ENCODE measurements around the gene PASD1. TPM values are rescaled to one million over a fixed set of nuclear protein-coding genes. Genes with fewer than 3 reads are reported as not detected.

PASD1 gene
- total RNA-seq, 2 donors from 2014 or later, result 21.5 TPM; not detected in 1

GRCh38 chrX:151701531-151701930 is 138.1 kb downstream of the PASD1 start:
- TF ChIP-seq CTCF (IDR thresholded peaks at IDR 0.05) (no peak), POLR2A (IDR thresholded peaks at IDR 0.05) (no peak), POLR2AphosphoS5 (IDR thresholded peaks at IDR 0.05) (no peak)
- no peak overlapping the region for H3K27ac ChIP-seq
- H3K4me3 ChIP-seq, result no peak overlapping the region
- no peaks in the 10 kb centered on the region for H3K4me1 ChIP-seq (replicated peaks)
- 93% methylated on average over 7 of the region's 7 CpGs for WGBS
- H3K9me3 ChIP-seq, result no peaks in the 10 kb centered on the region
- no peaks in the 10 kb centered on the region for H3K27me3 ChIP-seq (replicated peaks; ENCODE audit: insufficient read depth)
- DNase-seq (ENCODE audit: low spot score), result no peak
- intact Hi-C loops (cut with DNase I), result no loop called here
- no peaks in the 10 kb centered on the region for H3K36me3 ChIP-seq

- Histone ChIP-seq H3K4me1 (replicated peaks) (no peaks in the 10 kb centered on the region), H3K4me3 (no peak overlapping the region), H3K36me3 (no peaks in the 10 kb centered on the region), H3K27ac (no peak overlapping the region), H3K9me3 (no peaks in the 10 kb centered on the region), H3K27me3 (replicated peaks; ENCODE audit: insufficient read depth) (no peaks in the 10 kb centered on the region)
- no peak for DNase-seq (ENCODE audit: low spot score)
- 97% methylated on average over 5 of the region's 9 CpGs for WGBS
- TF ChIP-seq CTCF (IDR thresholded peaks at IDR 0.05) (no peak), POLR2AphosphoS5 (IDR thresholded peaks at IDR 0.05) (no peak), POLR2A (IDR thresholded peaks at IDR 0.05) (no peak)
- intact Hi-C loops (cut with DNase I), result no loop called here
Observed at GRCh38 chrX:151702026-151702714, 138.7 kb downstream of the PASD1 start.

- Histone ChIP-seq H3K27ac (no peak overlapping the region), H3K36me3 (no peaks in the 10 kb centered on the region), H3K9me3 (no peaks in the 10 kb centered on the region), H3K27me3 (replicated peaks; ENCODE audit: insufficient read depth) (no peaks in the 10 kb centered on the region), H3K4me3 (no peak overlapping the region), H3K4me1 (replicated peaks) (no peaks in the 10 kb centered on the region)
- TF ChIP-seq CTCF (IDR thresholded peaks at IDR 0.05) (no peak), POLR2A (IDR thresholded peaks at IDR 0.05) (no peak), POLR2AphosphoS5 (IDR thresholded peaks at IDR 0.05) (no peak)
- 68% methylated on average over 7 of the region's 7 CpGs for WGBS
- intact Hi-C loops (cut with DNase I), result no loop called here
- DNase-seq (ENCODE audit: low spot score), result no peak
Observed at GRCh38 chrX:151702741-151703340, 139.4 kb downstream of the PASD1 start.

DNA sequence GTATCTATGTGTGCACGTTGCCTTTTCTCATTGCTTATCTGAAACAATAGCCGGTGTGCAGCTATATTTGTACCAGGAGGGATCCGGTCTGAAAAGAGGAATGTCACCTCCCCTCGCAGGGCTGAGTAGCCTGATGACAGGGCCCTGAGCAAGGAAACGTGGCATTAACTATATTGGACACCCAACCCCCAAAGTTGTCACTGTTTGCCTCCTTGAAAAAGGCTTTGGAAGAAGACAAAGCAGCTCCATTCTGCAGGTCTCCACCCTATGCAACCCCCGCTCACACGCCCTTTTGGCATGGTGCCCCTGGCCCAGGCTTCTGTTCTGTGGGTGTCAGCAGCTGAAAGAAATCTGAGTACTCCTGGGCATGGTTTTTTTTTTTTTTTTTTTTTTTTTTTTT is 140.0 kb downstream of the PASD1 start:
- no peaks in the 10 kb centered on the region for H3K4me1 ChIP-seq (replicated peaks)
- no peak for TF ChIP-seq POLR2A (IDR thresholded peaks at IDR 0.05)
- TF ChIP-seq POLR2AphosphoS5 (IDR thresholded peaks at IDR 0.05), result no peak
- no peak for TF ChIP-seq CTCF (IDR thresholded peaks at IDR 0.05)
- WGBS, result 9% methylated on average over 5 of the region's 7 CpGs
- no peak for DNase-seq (ENCODE audit: low spot score)
- intact Hi-C loops (cut with DNase I), result no loop called here
- H3K4me3 ChIP-seq, result no peak overlapping the region
- H3K27me3 ChIP-seq (replicated peaks; ENCODE audit: insufficient read depth), result no peaks in the 10 kb centered on the region
- H3K36me3 ChIP-seq, result no peaks in the 10 kb centered on the region
- no peak overlapping the region for H3K27ac ChIP-seq
- H3K9me3 ChIP-seq, result no peaks in the 10 kb centered on the region
